ENCODE measurements around the gene FBH1. TPM values are rescaled to one million over a fixed set of nuclear protein-coding genes. Genes with fewer than 3 reads are reported as not detected.

FBH1 gene
- total and polyA plus RNA-seq, 9 of the 15 experiments (the other 6 are each of a cell fraction or from before 2014, with no cell fraction given) = 13.4 to 108 (median 77.8) TPM

- H3K36me3 ChIP-seq (ENCODE audit: control insufficient read depth, insufficient read depth, low read length) = peaks cover 82% of the 10 kb centered on the region
- BruUV-seq (replicated peaks) = no TSS peak
- no peaks in the 10 kb centered on the region for H3K9me3 ChIP-seq (replicated peaks; ENCODE audit: control insufficient read depth, insufficient read depth, low read depth, low read length)
- no peak overlapping the region for H3K4me3 ChIP-seq
- no peaks in the 10 kb centered on the region for H3K9me1 ChIP-seq (ENCODE audit: control insufficient read depth, insufficient read depth, low read length)
- no peak for FAIRE-seq
- H3K4me1 ChIP-seq (replicated peaks in 1 of 2; ENCODE audit: control insufficient read depth in 2 of 2, insufficient read depth in 2 of 2, low read length in 2 of 2) = peaks cover 14 to 24% of the 10 kb centered on the region in 2 experiments; a peak in 4 of 5 replicates
- CTCF ChIA-PET (ENCODE audit: low intra/inter-chr PET ratio) = no interaction called here
- no peak for ATAC-seq
- no peak overlapping the region for H3K9ac ChIP-seq (ENCODE audit: insufficient read depth in 1 of 2, low read depth in 2 of 2, low read length in 2 of 2)
- H3K27me3 ChIP-seq (ENCODE audit: control insufficient read depth in 2 of 2, insufficient read depth in 2 of 2, low read length in 2 of 2) = no peaks in the 10 kb centered on the region
- no peak overlapping the region; the same call in 2 of the 3 replicates for H3K27ac ChIP-seq (ENCODE audit: extremely low read depth, low read depth, low read length)
- intact Hi-C loops (cut with micrococcal nuclease) = no loop called here
- no peak for DNase-seq (ENCODE audit: extremely low read depth in 1 of 4, low spot score in 3 of 4)
- no peak overlapping the region for H3K4me2 ChIP-seq (ENCODE audit: insufficient read depth, low read length)
- H3K79me2 ChIP-seq (ENCODE audit: control insufficient read depth, insufficient read depth, low read length) = peaks cover 10% of the 10 kb centered on the region; the same call in 1 of the 3 replicates
- no peaks in the 10 kb centered on the region for H4K20me1 ChIP-seq (replicated peaks; ENCODE audit: control insufficient read depth, insufficient read depth, low read length)
- 91% methylated on average over 11 of the region's 11 CpGs for WGBS (ENCODE audit: insufficient coverage, low coverage, missing lambda C conversion rate)
- no peak overlapping the region for H2AFZ ChIP-seq (ENCODE audit: low read depth, low read length)
- in situ Hi-C loops (cut with MboI) = loop anchor here (25.0 kb wide), 1 partner anchor 457 kb away; no protein-coding TSS in a partner anchor
- no peak for TF ChIP-seq ZC3H11A (IDR thresholded peaks at IDR 0.05; ENCODE audit: low read depth, low read length)
- no peak for TF ChIP-seq ZNF449 (CRISPR knock-in tag; IDR thresholded peaks at IDR 0.05)
- POLR2A ChIA-PET = no interaction called here
These were observed 40.2 kb downstream of the FBH1 start for GRCh38 chr10:5930272-5930671.

- FAIRE-seq (peak; percentile 15), ATAC-seq (no peak), DNase-seq (ENCODE audit: extremely low read depth in 1 of 4, low spot score in 3 of 4) (no peak)
- POLR2A ChIA-PET = no interaction called here
- Histone ChIP-seq H3K4me2 (ENCODE audit: insufficient read depth, low read length) (no peak overlapping the region), H3K4me1 (replicated peaks in 1 of 2; ENCODE audit: control insufficient read depth in 2 of 2, insufficient read depth in 2 of 2, low read length in 2 of 2) (peaks cover 18 to 27% of the 10 kb centered on the region in 2 experiments; a peak in 4 of 5 replicates), H3K27ac (ENCODE audit: extremely low read depth, low read depth, low read length) (no peak overlapping the region), H3K36me3 (ENCODE audit: control insufficient read depth, insufficient read depth, low read length) (peaks cover 83% of the 10 kb centered on the region), H3K9ac (ENCODE audit: insufficient read depth in 1 of 2, low read depth in 2 of 2, low read length in 2 of 2) (no peak overlapping the region), H3K9me1 (ENCODE audit: control insufficient read depth, insufficient read depth, low read length) (no peaks in the 10 kb centered on the region), H3K4me3 (no peak overlapping the region), H3K9me3 (replicated peaks; ENCODE audit: control insufficient read depth, insufficient read depth, low read depth, low read length) (no peaks in the 10 kb centered on the region), H3K79me2 (ENCODE audit: control insufficient read depth, insufficient read depth, low read length) (peaks cover 11% of the 10 kb centered on the region; the same call in 1 of the 3 replicates), H4K20me1 (replicated peaks; ENCODE audit: control insufficient read depth, insufficient read depth, low read length) (no peaks in the 10 kb centered on the region), H2AFZ (ENCODE audit: low read depth, low read length) (no peak overlapping the region), H3K27me3 (ENCODE audit: control insufficient read depth in 2 of 2, insufficient read depth in 2 of 2, low read length in 2 of 2) (no peaks in the 10 kb centered on the region)
- in situ Hi-C loops (cut with MboI) = loop anchor here (25.0 kb wide), 1 partner anchor 455 kb away; no protein-coding TSS in a partner anchor
- CTCF ChIA-PET (ENCODE audit: low intra/inter-chr PET ratio) = interaction anchor here (0.6 kb wide), 1 partner anchor 157 kb away, joined by 3 read pairs; no protein-coding TSS in a partner anchor
- WGBS (ENCODE audit: insufficient coverage, low coverage, missing lambda C conversion rate) = 40% methylated on average over 5 of the region's 5 CpGs
- intact Hi-C loops (cut with micrococcal nuclease) = no loop called here
- no TSS peak for BruUV-seq (replicated peaks)
- TF ChIP-seq YY1 (IDR thresholded peaks at IDR 0.05; ENCODE audit: borderline replicate concordance in 1 of 3, control insufficient read depth in 1 of 3, extremely low read depth in 1 of 3, insufficient read depth in 3 of 3, insufficient read length in 1 of 3, insufficient replicate concordance in 2 of 3, low read depth in 1 of 3, low read length in 2 of 3) (no peak), CEBPG (CRISPR knock-in tag; IDR thresholded peaks at IDR 0.05) (peak; percentile 49; the same call in 1 of the 2 replicates), CEBPG (tag; conservative IDR thresholded peaks at IDR 0.05 in 1 of 2, IDR thresholded peaks at IDR 0.05 in 1 of 2) (peak; percentile 81 to 96), ETS2 (tag; IDR thresholded peaks at IDR 0.05; ENCODE audit: borderline replicate concordance, poor library complexity, severe bottlenecking) (no peak), PTRF (tag; IDR thresholded peaks at IDR 0.05) (no peak), JUND (IDR thresholded peaks at IDR 0.05; ENCODE audit: borderline replicate concordance, low read depth, low read length) (no peak), JUND (tag; IDR thresholded peaks at IDR 0.05; ENCODE audit: borderline replicate concordance, low read depth, low read length) (no peak), CBX8 (IDR thresholded peaks at IDR 0.05; ENCODE audit: borderline replicate concordance, extremely low read depth, low read depth, low read length, poor library complexity, severe bottlenecking) (no peak), RBM39 (optimal IDR thresholded peaks at IDR 0.05; ENCODE audit: low read depth, low read length) (no peak), PKNOX1 (IDR thresholded peaks at IDR 0.05) (peak; percentile 71)
These were observed 42.3 kb downstream of the FBH1 start for GRCh38 chr10:5932345-5932744.

Measured in K562 (cell line).